ENCODE results near the gene RXRA.

RXRA gene

DNA sequence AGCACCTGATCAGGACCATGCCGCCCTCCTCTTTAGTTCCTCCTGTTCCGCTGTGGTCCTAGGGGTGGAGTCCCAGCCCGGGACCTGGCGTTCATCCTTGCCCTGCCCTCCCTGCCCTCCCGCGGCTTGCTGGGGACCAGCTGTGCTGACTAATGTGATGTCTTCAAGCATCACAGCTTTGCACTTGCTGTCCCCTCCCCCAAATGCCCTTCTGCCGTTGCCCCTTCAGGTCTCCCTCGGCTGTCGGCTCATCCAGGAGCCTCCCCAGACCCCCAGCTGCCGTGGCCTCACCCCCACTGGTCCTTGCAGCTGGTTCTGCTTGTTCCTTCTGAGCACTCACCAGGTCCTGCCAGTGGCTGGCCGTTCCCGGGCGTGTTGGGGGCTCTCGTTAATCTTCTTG is 19.9 kb downstream of the RXRA start:
- Histone ChIP-seq H3K36me3 (no peaks in the 10 kb centered on the region; the same call in 1 of the 2 replicates), H3K9me3 (ENCODE audit: severe bottlenecking) (no peaks in the 10 kb centered on the region), H3K27ac (peak overlapping the region; percentile 25; the same call in 1 of the 2 replicates), H3K27me3 (ENCODE audit: insufficient read depth, low read depth, severe bottlenecking) (no peaks in the 10 kb centered on the region), H3K4me3 (ENCODE audit: low read depth, low read length) (no peak overlapping the region)
- no peak for TF ChIP-seq CTCF (IDR thresholded peaks at IDR 0.05; ENCODE audit: low read depth, low read length)
- DNase-seq, result peak; percentile 61

DNA sequence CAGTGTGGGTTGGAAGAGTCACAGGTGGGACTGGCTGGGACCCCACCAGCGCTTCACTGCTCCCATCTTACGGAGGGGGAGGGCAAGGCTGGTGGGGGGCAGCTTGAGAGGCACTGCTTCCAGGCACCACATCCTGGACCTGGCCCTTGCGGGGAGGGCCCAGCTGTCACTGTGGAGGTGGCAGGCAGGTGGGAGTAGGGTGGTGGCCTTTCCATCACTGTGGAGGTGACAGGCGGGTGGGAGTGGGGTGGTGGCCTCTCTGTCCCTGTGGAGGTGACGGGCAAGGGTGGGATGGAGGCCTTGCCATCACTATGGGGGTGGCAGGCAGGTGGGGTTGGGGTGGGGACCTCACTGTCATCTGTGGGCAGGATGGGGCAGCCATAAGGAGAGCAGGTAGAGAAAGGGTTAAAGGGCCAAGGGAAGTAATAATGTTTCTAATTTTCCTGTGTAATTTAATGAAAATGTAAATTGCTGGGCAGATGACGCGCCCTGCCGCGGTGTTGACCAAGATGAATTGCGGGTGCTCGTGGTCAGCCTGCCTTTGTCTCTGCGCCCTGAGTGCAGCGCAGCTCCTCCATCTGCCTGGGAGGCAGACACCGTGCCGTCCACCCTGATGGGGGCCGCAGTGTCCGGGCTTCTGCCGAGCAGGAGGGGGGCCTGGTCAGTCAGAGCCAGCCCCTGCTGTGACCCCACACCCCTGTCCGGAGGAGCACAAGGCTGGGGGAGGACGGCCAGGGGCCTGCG is 20.8 kb downstream of the RXRA start:
- no peak for DNase-seq
- Histone ChIP-seq H3K27ac (0 out of 2 replicates have a peak overlapping the region, but pooled peaks have one; percentile 25), H3K4me3 (ENCODE audit: low read depth, low read length) (no peak overlapping the region), H3K9me3 (ENCODE audit: severe bottlenecking) (no peaks in the 10 kb centered on the region), H3K36me3 (no peaks in the 10 kb centered on the region; the same call in 1 of the 2 replicates), H3K27me3 (ENCODE audit: insufficient read depth, low read depth, severe bottlenecking) (no peaks in the 10 kb centered on the region)
- no peak for TF ChIP-seq CTCF (IDR thresholded peaks at IDR 0.05; ENCODE audit: low read depth, low read length)

- no peak for TF ChIP-seq CTCF (IDR thresholded peaks at IDR 0.05; ENCODE audit: low read depth, low read length)
- no peaks in the 10 kb centered on the region for H3K9me3 ChIP-seq (ENCODE audit: severe bottlenecking)
- H3K36me3 ChIP-seq, result no peaks in the 10 kb centered on the region; the same call in 1 of the 2 replicates
- peak overlapping the region; percentile 20; the same call in 1 of the 2 replicates for H3K27ac ChIP-seq
- H3K4me3 ChIP-seq (ENCODE audit: low read depth, low read length), result no peak overlapping the region
- no peaks in the 10 kb centered on the region for H3K27me3 ChIP-seq (ENCODE audit: insufficient read depth, low read depth, severe bottlenecking)
- DNase-seq, result no peak
Observed at GRCh38 chr9:134347996-134348395, 21.7 kb downstream of the RXRA start.

GRCh38 chr9:134348404-134349155 is 22.3 kb downstream of the RXRA start:
- DNase-seq, result peak; percentile 47
- Histone ChIP-seq H3K36me3 (no peaks in the 10 kb centered on the region; the same call in 1 of the 2 replicates), H3K4me3 (ENCODE audit: low read depth, low read length) (no peak overlapping the region), H3K27me3 (ENCODE audit: insufficient read depth, low read depth, severe bottlenecking) (no peaks in the 10 kb centered on the region), H3K9me3 (ENCODE audit: severe bottlenecking) (no peaks in the 10 kb centered on the region), H3K27ac (peak overlapping the region; percentile 20; the same call in 1 of the 2 replicates)
- no peak for TF ChIP-seq CTCF (IDR thresholded peaks at IDR 0.05; ENCODE audit: low read depth, low read length)

DNA sequence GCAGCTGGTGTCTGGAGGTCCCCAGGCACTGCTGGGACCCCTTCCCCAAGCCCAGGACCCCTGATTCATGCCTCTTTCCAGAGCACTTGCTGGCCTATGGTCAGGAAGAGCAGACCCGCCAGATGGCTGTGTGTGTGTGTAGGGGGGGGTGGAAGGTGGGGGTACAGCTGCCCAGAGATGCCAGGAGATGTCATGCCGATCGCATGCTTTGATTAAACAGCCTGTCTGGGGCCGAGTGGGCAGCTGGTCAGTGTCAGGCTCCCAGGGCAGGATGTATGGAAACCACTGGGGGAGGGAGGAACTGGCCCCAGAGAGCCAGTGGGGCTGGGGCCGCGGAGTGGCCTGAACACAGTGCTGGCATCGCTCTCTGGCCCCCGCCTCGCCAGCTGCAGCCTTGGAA is 23.7 kb downstream of the RXRA start:
- no peak for TF ChIP-seq CTCF (IDR thresholded peaks at IDR 0.05; ENCODE audit: low read depth, low read length)
- DNase-seq, result no peak
- no peaks in the 10 kb centered on the region for H3K27me3 ChIP-seq (ENCODE audit: insufficient read depth, low read depth, severe bottlenecking)
- H3K36me3 ChIP-seq, result no peaks in the 10 kb centered on the region; the same call in 1 of the 2 replicates
- peak overlapping the region; percentile 65 for H3K27ac ChIP-seq
- no peaks in the 10 kb centered on the region for H3K9me3 ChIP-seq (ENCODE audit: severe bottlenecking)
- H3K4me3 ChIP-seq (ENCODE audit: low read depth, low read length), result no peak overlapping the region

All from WERI-Rb-1 (cell line).